KMS-11 (cell line): ENCODE results near the gene MPPED2.

Experiments
- H2AFZ ChIP-seq: fragments of 200-600 bp; sonication (generic); 2 replicates; pipeline ENCODE4 v1.6.1; 2016; ENCODE audit warnings: antibody characterized with exemption, mixed run types, low read depth
- H3K27ac ChIP-seq: fragments of 200-600 bp; sonication (generic); 2 replicates; pipeline ENCODE4 v1.6.1; 2016; ENCODE audit warnings: mild to moderate bottlenecking, mixed run types
- H3K27me3 ChIP-seq: fragments of 200-600 bp; sonication (generic); 2 replicates; pipeline ENCODE4 v1.6.1; 2017; ENCODE audit warnings: mild to moderate bottlenecking, low read depth, mixed run types, moderate library complexity; ENCODE audit not compliant: insufficient read depth
- H3K36me3 ChIP-seq: fragments of 200-600 bp; sonication (generic); 2 replicates; pipeline ENCODE4 v1.6.1; 2017; ENCODE audit warnings: mild to moderate bottlenecking, mixed run types; ENCODE audit not compliant: insufficient read depth
- H3K4me1 ChIP-seq: fragments of 200-600 bp; sonication (generic); 2 replicates; pipeline ENCODE4 v1.6.1; 2016; ENCODE audit warnings: mild to moderate bottlenecking, low read depth, mixed run types; ENCODE audit not compliant: poor library complexity, severe bottlenecking
- H3K4me2 ChIP-seq: fragments of 200-600 bp; sonication (generic); 2 replicates; pipeline ENCODE4 v1.7.0; 2016; ENCODE audit warnings: mild to moderate bottlenecking, mixed run types
- H3K4me3 ChIP-seq: fragments of 200-600 bp; sonication (generic); IDR thresholded peaks from 2 replicates; pipeline ENCODE4 v1.6.1; 2017; ENCODE audit warnings: low read depth, low read length, mixed read lengths; ENCODE audit not compliant: insufficient read depth
- H3K79me2 ChIP-seq: fragments of 200-600 bp; sonication (generic); 2 replicates; pipeline ENCODE4 v1.6.1; 2016; ENCODE audit warnings: low read depth, mixed run types; ENCODE audit not compliant: insufficient read depth
- H3K9ac ChIP-seq: fragments of 200-600 bp; sonication (generic); 2 replicates; pipeline ENCODE4 v1.6.1; 2016; ENCODE audit warnings: mild to moderate bottlenecking, mixed run types
- H4K20me1 ChIP-seq: fragments of 200-600 bp; sonication (generic); 2 replicates; pipeline ENCODE4 v1.6.1; 2016; ENCODE audit warnings: mild to moderate bottlenecking, mixed run types; ENCODE audit not compliant: insufficient read depth
- CTCF ChIP-seq: fragments of 200-600 bp; sonication (generic); conservative IDR thresholded peaks from 2 replicates; pipeline ENCODE4 v1.6.1; 2017; ENCODE audit warnings: low read depth, mild to moderate bottlenecking, antibody characterized with exemption, low read length, moderate library complexity, mixed read lengths

Gene MPPED2

DNA sequence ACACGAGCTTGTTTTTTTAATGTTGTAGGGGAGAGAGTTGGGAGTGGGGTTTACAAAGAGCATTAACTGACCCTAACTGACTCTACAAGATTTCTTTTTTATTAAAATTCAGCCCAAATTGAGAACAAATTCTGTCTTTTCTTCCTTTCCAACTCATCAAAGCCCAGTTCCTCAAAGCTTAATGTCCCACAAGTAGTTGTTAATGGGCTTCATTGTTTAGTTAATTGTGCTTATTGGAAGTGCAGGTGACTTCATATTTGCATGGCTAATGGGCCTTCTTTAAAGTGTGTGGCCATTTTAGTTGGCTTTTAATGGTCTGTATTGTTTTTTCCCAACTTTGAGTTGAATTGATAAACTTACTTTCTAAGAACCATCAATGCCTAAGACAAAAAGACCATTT is 39.8 kb downstream of the MPPED2 start:
- no peak overlapping the region for H3K9ac ChIP-seq
- no peak for TF ChIP-seq CTCF
- no peak overlapping the region for H2AFZ ChIP-seq
- no peaks in the 10 kb centered on the region for H3K27me3 ChIP-seq
- H3K36me3 ChIP-seq: no peaks in the 10 kb centered on the region
- no peaks in the 10 kb centered on the region for H3K79me2 ChIP-seq
- no peaks in the 10 kb centered on the region for H3K4me1 ChIP-seq
- H3K27ac ChIP-seq: no peak overlapping the region
- H3K4me3 ChIP-seq: no peak overlapping the region
- H3K4me2 ChIP-seq: no peak overlapping the region
- no peaks in the 10 kb centered on the region for H4K20me1 ChIP-seq

DNA sequence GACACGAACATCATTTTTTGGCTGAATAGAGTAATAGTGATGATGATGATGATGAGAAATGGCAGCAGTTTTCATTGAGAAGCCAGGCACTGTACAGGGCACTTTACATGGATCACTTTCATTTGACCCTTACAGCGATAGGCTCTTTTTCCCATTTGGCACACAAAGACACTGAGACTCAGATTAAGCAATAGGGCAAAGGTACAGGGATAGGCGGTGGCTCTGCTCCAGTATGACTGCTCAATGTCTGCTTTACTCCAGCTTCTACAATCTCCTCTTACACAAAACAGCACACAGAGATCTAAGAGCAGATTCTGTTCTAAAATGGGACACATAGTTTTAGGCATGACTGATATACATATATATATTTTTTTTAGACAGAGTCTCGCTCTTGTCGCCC is 40.6 kb downstream of the MPPED2 start:
- TF ChIP-seq CTCF: no peak
- Histone ChIP-seq H3K4me3 (no peak overlapping the region), H3K79me2 (no peaks in the 10 kb centered on the region), H2AFZ (no peak overlapping the region), H3K27me3 (no peaks in the 10 kb centered on the region), H3K4me2 (no peak overlapping the region), H3K4me1 (no peaks in the 10 kb centered on the region), H4K20me1 (no peaks in the 10 kb centered on the region), H3K27ac (no peak overlapping the region), H3K36me3 (no peaks in the 10 kb centered on the region), H3K9ac (no peak overlapping the region)

DNA sequence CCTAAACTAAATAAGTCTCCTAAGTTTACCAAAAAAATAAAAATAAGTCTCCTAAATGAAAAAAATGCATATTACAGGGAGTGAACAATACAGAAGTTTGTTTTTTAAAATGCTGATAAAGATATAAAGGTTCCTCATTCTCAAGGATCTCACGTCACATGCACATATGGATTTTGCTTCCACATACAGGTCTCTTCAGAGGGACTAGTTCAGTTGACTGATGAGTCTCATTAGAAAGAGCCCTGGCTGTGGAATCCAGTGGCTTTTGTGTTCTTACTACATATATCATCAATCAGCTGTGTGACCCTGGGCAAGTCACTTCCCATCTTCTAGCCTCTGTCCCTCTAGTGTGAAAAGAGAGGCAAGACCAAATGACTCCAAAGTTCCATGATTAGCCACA is 43.1 kb downstream of the MPPED2 start:
- no peaks in the 10 kb centered on the region for H3K4me1 ChIP-seq
- no peak overlapping the region for H2AFZ ChIP-seq
- H3K4me2 ChIP-seq: no peak overlapping the region
- no peak overlapping the region for H3K9ac ChIP-seq
- TF ChIP-seq CTCF: no peak
- no peak overlapping the region for H3K4me3 ChIP-seq
- H3K27ac ChIP-seq: no peak overlapping the region
- no peaks in the 10 kb centered on the region for H4K20me1 ChIP-seq
- H3K27me3 ChIP-seq: no peaks in the 10 kb centered on the region
- H3K36me3 ChIP-seq: no peaks in the 10 kb centered on the region
- no peaks in the 10 kb centered on the region for H3K79me2 ChIP-seq

DNA sequence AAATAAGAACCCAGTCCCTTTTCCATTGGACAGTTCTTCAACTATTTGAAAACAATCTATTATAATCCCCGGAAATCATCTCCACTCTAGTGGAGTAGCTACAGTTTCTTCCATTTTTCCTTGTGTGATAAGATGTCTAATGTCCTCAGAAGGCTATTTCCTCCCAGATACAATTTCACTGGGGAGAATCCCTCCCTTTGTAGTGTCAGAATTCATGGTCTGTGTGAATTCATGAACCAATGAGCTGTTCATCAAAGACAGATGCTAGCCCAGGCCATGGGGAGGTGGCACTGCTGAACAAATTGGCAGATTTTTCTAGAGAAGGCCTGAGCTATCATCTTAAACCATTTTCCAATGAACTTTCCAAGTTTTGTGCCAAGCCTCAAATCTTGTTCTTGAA is 45.4 kb downstream of the MPPED2 start:
- Histone ChIP-seq H2AFZ (no peak overlapping the region), H3K79me2 (no peaks in the 10 kb centered on the region), H4K20me1 (no peaks in the 10 kb centered on the region), H3K9ac (no peak overlapping the region), H3K27ac (no peak overlapping the region), H3K36me3 (no peaks in the 10 kb centered on the region), H3K4me2 (no peak overlapping the region), H3K27me3 (no peaks in the 10 kb centered on the region), H3K4me3 (no peak overlapping the region), H3K4me1 (no peaks in the 10 kb centered on the region)
- no peak for TF ChIP-seq CTCF

- H3K27ac ChIP-seq: no peak overlapping the region
- H4K20me1 ChIP-seq: no peaks in the 10 kb centered on the region
- no peaks in the 10 kb centered on the region for H3K4me1 ChIP-seq
- no peak overlapping the region for H3K4me3 ChIP-seq
- no peak overlapping the region for H3K4me2 ChIP-seq
- no peak overlapping the region for H2AFZ ChIP-seq
- H3K27me3 ChIP-seq: no peaks in the 10 kb centered on the region
- no peaks in the 10 kb centered on the region for H3K79me2 ChIP-seq
- H3K9ac ChIP-seq: no peak overlapping the region
- no peaks in the 10 kb centered on the region for H3K36me3 ChIP-seq
- no peak for TF ChIP-seq CTCF
Observed at GRCh38 chr11:30538251-30538650, 47.9 kb downstream of the MPPED2 start.
